Colonic mucosa (tissue), 4 donors: Measurements from ENCODE around the gene UBE2QL1. TPM values are rescaled to one million over a fixed set of nuclear protein-coding genes. Genes with fewer than 3 reads are reported as not detected.

Source experiments
- DNase-seq: peaks from one replicate; pipeline ENCODE4 v3.0.0-alpha.2; 2020
- H3K27ac ChIP-seq: fragments of 200-600 bp; one replicate; pipeline ENCODE4 v1.8.0; 2021
- H3K27me3 ChIP-seq: fragments of 200-600 bp; one replicate; pipeline ENCODE4 v1.8.0; 2021
- H3K36me3 ChIP-seq: fragments of 200-600 bp; one replicate; pipeline ENCODE4 v1.8.0; 2021
- H3K4me1 ChIP-seq: fragments of 200-600 bp; one replicate; pipeline ENCODE4 v1.8.0; 2021; ENCODE audit warnings: mild to moderate bottlenecking
- H3K4me3 ChIP-seq: fragments of 200-600 bp; one replicate; pipeline ENCODE4 v1.8.0; 2021
- H3K9ac ChIP-seq, 2 donors: one replicate each; pipeline ENCODE4 v1.7.0; 2013; ENCODE audit warnings: control low read depth in 2 of 2, low read depth in 2 of 2, low read length in 2 of 2
- H3K9me3 ChIP-seq: fragments of 200-600 bp; one replicate; pipeline ENCODE4 v1.8.0; 2021
- intact Hi-C: fragments of 100-400 bp; cut with DNase I; formaldehyde crosslinking; loops from one replicate; pipeline ENCODE4 v1.14.1; 2022
- total RNA-seq, 2 donors: library from RNA; stranded (reverse); fragmentation: NEBNext Ultra II Directional in 1 of 2; extraction: Animal tissue kit (Norgen Biotek cat#: 25700) in 1 of 2; gene quantifications; one replicate each; pipeline ENCODE4 v1.2.1, GENCODE V29; 2021
- TF ChIP-seq, protein P1 (sequence below): fragments of 200-600 bp; IDR thresholded peaks from one replicate; pipeline ENCODE4 v1.8.0; 2022; ENCODE audit warnings: antibody characterized with exemption, mild to moderate bottlenecking
- donor health status: healthy.
- donor health status: DM: no; HTN: no; CAD: no.
- donor health status: DM: no; HTN: no; CAD: no.

The UBE2QL1 gene
- total RNA-seq, 2 donors from 2014 or later, result 0.12 to 0.35 TPM

GRCh38 chr5:6482735-6483134 is 34.1 kb downstream of the UBE2QL1 start:
- intact Hi-C loops, result no loop called here
- Histone ChIP-seq H3K27me3 (no peaks in the 10 kb centered on the region), H3K36me3 (no peaks in the 10 kb centered on the region), H3K4me3 (no peak overlapping the region), H3K9ac (no peak overlapping the region), H3K27ac (no peak overlapping the region), H3K9me3 (no peaks in the 10 kb centered on the region), H3K4me1 (no peaks in the 10 kb centered on the region)
- TF ChIP-seq, protein P1, sequence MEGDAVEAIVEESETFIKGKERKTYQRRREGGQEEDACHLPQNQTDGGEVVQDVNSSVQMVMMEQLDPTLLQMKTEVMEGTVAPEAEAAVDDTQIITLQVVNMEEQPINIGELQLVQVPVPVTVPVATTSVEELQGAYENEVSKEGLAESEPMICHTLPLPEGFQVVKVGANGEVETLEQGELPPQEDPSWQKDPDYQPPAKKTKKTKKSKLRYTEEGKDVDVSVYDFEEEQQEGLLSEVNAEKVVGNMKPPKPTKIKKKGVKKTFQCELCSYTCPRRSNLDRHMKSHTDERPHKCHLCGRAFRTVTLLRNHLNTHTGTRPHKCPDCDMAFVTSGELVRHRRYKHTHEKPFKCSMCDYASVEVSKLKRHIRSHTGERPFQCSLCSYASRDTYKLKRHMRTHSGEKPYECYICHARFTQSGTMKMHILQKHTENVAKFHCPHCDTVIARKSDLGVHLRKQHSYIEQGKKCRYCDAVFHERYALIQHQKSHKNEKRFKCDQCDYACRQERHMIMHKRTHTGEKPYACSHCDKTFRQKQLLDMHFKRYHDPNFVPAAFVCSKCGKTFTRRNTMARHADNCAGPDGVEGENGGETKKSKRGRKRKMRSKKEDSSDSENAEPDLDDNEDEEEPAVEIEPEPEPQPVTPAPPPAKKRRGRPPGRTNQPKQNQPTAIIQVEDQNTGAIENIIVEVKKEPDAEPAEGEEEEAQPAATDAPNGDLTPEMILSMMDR, result no peak
- no peak for DNase-seq

GRCh38 chr5:6483880-6484382 is 35.3 kb downstream of the UBE2QL1 start:
- Histone ChIP-seq H3K4me1 (no peaks in the 10 kb centered on the region), H3K9me3 (no peaks in the 10 kb centered on the region), H3K4me3 (no peak overlapping the region), H3K27ac (no peak overlapping the region), H3K36me3 (no peaks in the 10 kb centered on the region), H3K9ac (peak overlapping the region in 1 of 2 donors; percentile 19), H3K27me3 (no peaks in the 10 kb centered on the region)
- intact Hi-C loops, result no loop called here
- no peak for DNase-seq
- TF ChIP-seq, protein P1, result no peak

- TF ChIP-seq, protein P1, result no peak
- Histone ChIP-seq H3K4me3 (no peak overlapping the region), H3K27ac (no peak overlapping the region), H3K36me3 (no peaks in the 10 kb centered on the region), H3K4me1 (no peaks in the 10 kb centered on the region), H3K9ac (peak overlapping the region in 1 of 2 donors; percentile 41), H3K27me3 (no peaks in the 10 kb centered on the region), H3K9me3 (no peaks in the 10 kb centered on the region)
- intact Hi-C loops, result no loop called here
- DNase-seq, result no peak
Observed at GRCh38 chr5:6484446-6484845, 35.8 kb downstream of the UBE2QL1 start.

DNA sequence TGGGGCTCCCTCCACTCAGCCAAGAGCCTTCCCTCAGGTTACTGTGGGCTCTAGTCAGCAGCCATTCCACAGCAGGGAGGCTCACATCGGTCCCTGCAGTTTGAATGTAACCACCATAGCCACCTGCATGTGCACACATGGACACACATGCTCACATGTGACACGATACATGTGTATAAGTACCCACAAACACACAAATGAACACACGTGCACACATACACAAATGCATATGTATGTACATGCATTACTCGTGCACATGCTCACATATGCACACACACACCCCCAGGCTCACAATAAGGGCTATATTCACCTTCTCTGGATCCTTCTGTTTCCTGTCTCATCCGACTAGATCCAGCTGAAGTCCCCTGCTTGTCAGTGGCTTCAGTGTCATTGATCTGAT is 36.2 kb downstream of the UBE2QL1 start:
- TF ChIP-seq, protein P1, result no peak
- no peaks in the 10 kb centered on the region for H3K9me3 ChIP-seq
- H3K4me3 ChIP-seq, result no peak overlapping the region
- no peaks in the 10 kb centered on the region for H3K4me1 ChIP-seq
- no peak for DNase-seq
- H3K27ac ChIP-seq, result no peak overlapping the region
- no peaks in the 10 kb centered on the region for H3K27me3 ChIP-seq
- no peaks in the 10 kb centered on the region for H3K36me3 ChIP-seq
- peak overlapping the region in 1 of 2 donors; percentile 41 for H3K9ac ChIP-seq
- intact Hi-C loops, result no loop called here

GRCh38 chr5:6485441-6485840 is 36.8 kb downstream of the UBE2QL1 start:
- no peak overlapping the region for H3K27ac ChIP-seq
- H3K4me1 ChIP-seq, result no peaks in the 10 kb centered on the region
- DNase-seq, result no peak
- H3K9me3 ChIP-seq, result no peaks in the 10 kb centered on the region
- TF ChIP-seq, protein P1, result no peak
- no peak overlapping the region for H3K4me3 ChIP-seq
- intact Hi-C loops, result no loop called here
- no peaks in the 10 kb centered on the region for H3K36me3 ChIP-seq
- no peak overlapping the region for H3K9ac ChIP-seq
- H3K27me3 ChIP-seq, result no peaks in the 10 kb centered on the region
